HCT116 (cell line): ENCODE results near the gene CEBPA. TPM values are rescaled to one million over a fixed set of nuclear protein-coding genes. Genes with fewer than 3 reads are reported as not detected.

Experiments used
- ATAC-seq: fragments of 200-7000 bp; cut with Tn5 transposase; 2 replicates; pipeline ENCODE4 v1.9.1; 2020; ENCODE audit warnings: mild to moderate bottlenecking, moderate library complexity
- BruUV-seq: library from RNA; stranded (reverse); fragments of 400-500 nt; replicated peaks from 2 replicates; lab custom pipeline; 2021; lab: Mats Ljungman, UMichigan
- CTCF ChIA-PET: fragments of 300-600 bp; sonication (Branson Sonifier 250); formaldehyde crosslinking; loops from one replicate; lab custom pipeline; 2021; ENCODE audit warnings: antibody characterized with exemption; lab: Charles Lee
- POLR2A ChIA-PET: fragments of 300-600, 350-600 bp; sonication (Branson Sonifier 250); formaldehyde crosslinking; loops from one replicate; lab custom pipeline; 2021; ENCODE audit warnings: antibody characterized with exemption; lab: Charles Lee
- RAD21 ChIA-PET, 2 experiments: fragments of 300-600 bp; sonication (Branson Sonifier 250); formaldehyde crosslinking; loops; one replicate each; lab custom pipeline; 2023; ENCODE audit warnings: low total read pairs in 2 of 2; ENCODE audit not compliant: uncharacterized antibody in 2 of 2, unreplicated experiment in 2 of 2, low non-redundant PET in 1 of 2; lab: Charles Lee
- DNase-seq: peaks from one replicate; pipeline ENCODE4 v3.0.0-alpha.2; 2010; ENCODE audit warnings: low read depth, low spot score
- H2AFZ ChIP-seq: fragments of 200-600 bp; shearing (Covaris generic), sonication (generic); 2 replicates; pipeline ENCODE4 v1.6.1; 2017; ENCODE audit warnings: low read depth, mixed run types, mixed read lengths, antibody characterized with exemption, low read length; ENCODE audit not compliant: poor library complexity, severe bottlenecking
- H3K27ac ChIP-seq: 2 replicates; pipeline ENCODE4 v1.5.1; 2012; ENCODE audit warnings: low read depth, low read length
- H3K27me3 ChIP-seq: fragments of 200-600 bp; sonication (generic); 2 replicates; pipeline ENCODE4 v1.6.1; 2016; ENCODE audit warnings: mixed run types, low read length, mixed read lengths; ENCODE audit not compliant: insufficient read depth
- H3K36me3 ChIP-seq, 2 experiments: fragments of 200-500 bp in 1 of 2; fragments of 200-600 bp in 1 of 2; sonication (Bioruptor generic) in 1 of 2; sonication (generic) in 1 of 2; 2 replicates each; pipeline versions ENCODE4 v1.5.1 to v1.6.1; 2014 to 2016; ENCODE audit warnings: low read length in 2 of 2, inconsistent platforms in 1 of 2, mixed read lengths in 1 of 2, mixed run types in 1 of 2; ENCODE audit not compliant: insufficient read depth in 2 of 2, control insufficient read depth in 1 of 2
- H3K4me1 ChIP-seq, 2 experiments: fragments of 200-600 bp in 1 of 2; sonication (generic) in 1 of 2; 2 replicates each; pipeline versions ENCODE4 v1.5.1 to v1.6.1; 2012 to 2017; ENCODE audit warnings: low read length in 2 of 2, inconsistent platforms in 1 of 2, mild to moderate bottlenecking in 1 of 2, mixed read lengths in 1 of 2, mixed run types in 1 of 2, moderate library complexity in 1 of 2; ENCODE audit not compliant: insufficient read depth in 2 of 2, control insufficient read depth in 1 of 2
- H3K4me2 ChIP-seq: fragments of 200-600 bp; sonication (generic); 2 replicates; pipeline ENCODE4 v1.6.1; 2017; ENCODE audit warnings: mixed run types, low read length, mixed read lengths
- H3K4me3 ChIP-seq, 2 experiments: fragments of 200-600 bp in 1 of 2; sonication (generic) in 1 of 2; replicated peaks in 1 of 2; 2 replicates each; pipeline ENCODE4 v1.5.1; 2011 to 2016; ENCODE audit warnings: low read length in 2 of 2, control low read depth in 1 of 2, low read depth in 1 of 2, mild to moderate bottlenecking in 1 of 2, mixed read lengths in 1 of 2, mixed run types in 1 of 2
- H3K79me2 ChIP-seq: fragments of 200-600 bp; sonication (generic); 2 replicates; pipeline ENCODE4 v1.6.1; 2017; ENCODE audit warnings: mild to moderate bottlenecking, mixed run types, low read length, moderate library complexity, mixed read lengths; ENCODE audit not compliant: insufficient read depth
- H3K9ac ChIP-seq: fragments of 200-600 bp; sonication (generic); 2 replicates; pipeline ENCODE4 v1.6.1; 2016; ENCODE audit warnings: low read length, mixed read lengths
- H3K9me2 ChIP-seq: fragments of 200-600 bp; sonication (generic), shearing (Covaris generic); 2 replicates; pipeline ENCODE4 v1.6.1; 2017; ENCODE audit warnings: mixed run types, mild to moderate bottlenecking, moderate library complexity; ENCODE audit not compliant: insufficient read depth
- H3K9me3 ChIP-seq, 2 experiments: fragments of 200-500 bp in 1 of 2; fragments of 200-600 bp in 1 of 2; sonication (Bioruptor generic) in 1 of 2; sonication (generic) in 1 of 2; 2 replicates each; pipeline ENCODE4 v1.6.1; 2014 to 2017; ENCODE audit warnings: low read length in 2 of 2, mixed read lengths in 2 of 2, inconsistent platforms in 1 of 2, low read depth in 1 of 2, mild to moderate bottlenecking in 1 of 2, mixed run types in 1 of 2, moderate library complexity in 1 of 2; ENCODE audit not compliant: control insufficient read depth in 1 of 2, insufficient read depth in 1 of 2
- H4K20me1 ChIP-seq: fragments of 200-600 bp; sonication (generic), shearing (Covaris generic); 2 replicates; pipeline ENCODE4 v1.6.1; 2017; ENCODE audit warnings: mixed run types, mild to moderate bottlenecking, moderate library complexity; ENCODE audit not compliant: insufficient read depth
- CBX3 ChIP-seq: IDR thresholded peaks from 2 replicates; pipeline ENCODE4 v1.6.1; 2012; ENCODE audit warnings: low read depth
- ELF1 ChIP-seq: IDR thresholded peaks from 2 replicates; pipeline ENCODE4 v1.6.1; 2012; ENCODE audit warnings: low read depth, borderline replicate concordance
- EZH2 ChIP-seq: fragments of 200-600 bp; sonication (generic); IDR thresholded peaks from 2 replicates; pipeline ENCODE4 v1.6.1; 2017; ENCODE audit warnings: antibody characterized with exemption, mixed run types
- EZH2phosphoT487 ChIP-seq: fragments of 200-600 bp; IDR thresholded peaks from 2 replicates; pipeline ENCODE4 v1.6.1; 2018; ENCODE audit warnings: antibody characterized with exemption, borderline replicate concordance
- FOSL1 ChIP-seq: IDR thresholded peaks from 2 replicates; pipeline ENCODE4 v1.6.1; 2012; ENCODE audit warnings: low read depth
- POLR2A ChIP-seq: IDR thresholded peaks from 2 replicates; pipeline ENCODE4 v1.7.0; 2011; ENCODE audit warnings: borderline replicate concordance; ENCODE audit not compliant: insufficient read depth, insufficient read length; ENCODE audit errors: extremely low read depth
- RAD21 ChIP-seq: IDR thresholded peaks from 2 replicates; pipeline ENCODE4 v1.6.1; 2012; ENCODE audit warnings: low read depth, mild to moderate bottlenecking
- SIN3A ChIP-seq: IDR thresholded peaks from 2 replicates; pipeline ENCODE4 v1.6.1; 2012; ENCODE audit warnings: low read depth
- SP1 ChIP-seq: IDR thresholded peaks from 2 replicates; pipeline ENCODE4 v1.6.1; 2012; ENCODE audit warnings: low read depth
- YY1 ChIP-seq: IDR thresholded peaks from 2 replicates; pipeline ENCODE4 v1.6.1; 2011; ENCODE audit warnings: low read length, low read depth, moderate library complexity, mild to moderate bottlenecking; ENCODE audit not compliant: insufficient replicate concordance; ENCODE audit errors: extremely low read depth
- ZFX ChIP-seq: fragments of 450-650 bp; IDR thresholded peaks from 2 replicates; pipeline ENCODE4 v1.6.1; 2017
- ZNF274 ChIP-seq: fragments of 200-500 bp; sonication (Bioruptor generic); IDR thresholded peaks from 2 replicates; pipeline ENCODE4 v1.6.1; 2014; ENCODE audit warnings: mild to moderate bottlenecking, low read depth, low read length, inconsistent platforms
- intact Hi-C: fragments of 100-400 bp; cut with micrococcal nuclease; formaldehyde crosslinking; loops from 2 replicates; pipeline ENCODE4 v1.10.0; 2022
- total RNA-seq: library from RNA; stranded (reverse); gene quantifications from one replicate; pipeline ENCODE4 v1.2.1, GENCODE V29; 2021; ENCODE audit not compliant: unreplicated experiment
- TF ChIP-seq, protein P1 (sequence below): IDR thresholded peaks from 2 replicates; pipeline ENCODE4 v1.6.1; 2011; ENCODE audit warnings: mild to moderate bottlenecking, low read length, moderate library complexity; ENCODE audit not compliant: insufficient replicate concordance; ENCODE audit errors: extremely low read depth
- TF ChIP-seq, protein P2 (sequence below): IDR thresholded peaks from 2 replicates; pipeline ENCODE4 v1.6.1; 2012
- TF ChIP-seq, protein P3 (sequence below), 3 experiments: fragments of 200-600 bp in 1 of 3; sonication (generic) in 1 of 3; IDR thresholded peaks in 2 of 3; conservative IDR thresholded peaks in 1 of 3; 2 replicates each; pipeline ENCODE4 v1.5.1; 2012 to 2017; ENCODE audit warnings: low read depth in 2 of 3, low read length in 2 of 3, antibody characterized with exemption in 1 of 3, borderline replicate concordance in 1 of 3, control low read depth in 1 of 3, mild to moderate bottlenecking in 1 of 3, mixed read lengths in 1 of 3, mixed run types in 1 of 3, moderate library complexity in 1 of 3; ENCODE audit not compliant: insufficient read depth in 1 of 3

CEBPA gene
- total RNA-seq, 1 experiment from 2014 or later: 7.0 TPM

DNA sequence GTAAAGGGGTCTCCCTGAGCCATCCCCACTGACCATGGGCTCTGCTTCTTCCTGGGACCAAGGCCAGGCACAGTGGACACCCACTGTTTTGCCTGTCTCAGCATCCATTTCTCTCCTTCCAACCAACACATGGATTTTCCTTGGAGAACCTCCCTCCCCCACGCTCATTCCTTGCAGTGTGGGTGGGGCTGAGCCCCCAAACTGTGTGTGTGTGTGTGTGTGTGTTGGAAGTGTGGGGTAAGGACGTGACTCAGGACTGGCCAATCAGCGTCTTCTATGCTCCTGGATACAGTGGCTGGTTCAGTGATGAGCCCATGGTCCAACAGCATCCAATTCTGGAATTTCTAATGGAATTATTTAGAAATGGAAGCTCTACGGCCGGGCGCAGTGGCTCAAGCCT is 18.7 kb downstream of the CEBPA start:
- ChIA-PET CTCF (no interaction called here), RAD21 (no interaction called here)
- no peak for ATAC-seq

DNA sequence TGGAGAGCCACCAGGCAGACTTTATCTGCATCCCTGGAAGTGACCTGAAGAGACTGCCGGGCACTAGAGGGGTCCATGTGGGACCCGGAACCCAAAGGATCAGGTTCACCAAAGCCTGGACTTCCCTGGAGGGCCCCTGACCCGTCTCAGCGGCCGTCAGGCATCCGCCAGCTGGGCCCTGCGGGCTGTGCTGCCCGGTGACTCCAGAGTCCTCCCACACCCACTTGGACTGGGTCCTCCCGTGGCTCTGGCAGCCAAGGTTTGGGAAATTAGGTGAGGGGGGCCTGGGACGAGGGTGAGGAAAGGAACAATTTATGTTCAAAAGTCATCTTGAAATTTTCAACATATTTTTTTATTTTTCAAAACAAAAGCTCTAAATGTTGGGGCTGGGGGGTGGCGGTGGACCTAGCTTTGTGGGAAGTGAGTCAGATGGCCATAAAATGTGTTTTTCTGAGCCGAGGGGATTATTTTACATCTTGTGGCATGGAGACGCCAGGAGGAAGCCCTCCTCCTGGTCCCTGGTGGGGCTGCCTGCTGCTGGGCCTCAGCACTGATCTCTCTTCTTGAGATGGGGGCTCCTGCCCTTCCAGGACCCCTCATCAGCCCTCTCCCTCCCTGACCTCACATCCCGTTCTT is 20.2 kb downstream of the CEBPA start:
- Histone ChIP-seq H4K20me1 (no peaks in the 10 kb centered on the region), H3K36me3 (no peaks in the 10 kb centered on the region), H3K9ac (no peak overlapping the region), H3K9me3 (no peaks in the 10 kb centered on the region), H3K27ac (no peak overlapping the region), H3K79me2 (no peaks in the 10 kb centered on the region), H3K9me2 (no peaks in the 10 kb centered on the region), H3K4me2 (no peak overlapping the region), H3K4me1 (peaks cover 0 to 11% of the 10 kb centered on the region in 2 experiments; a peak in 1 of 4 replicates), H3K27me3 (no peaks in the 10 kb centered on the region), H2AFZ (no peak overlapping the region), H3K4me3 (no peak overlapping the region)
- ChIA-PET CTCF (no interaction called here), POLR2A (no interaction called here), RAD21 (no interaction called here)
- no TSS peak for BruUV-seq
- no peak for DNase-seq
- intact Hi-C loops: no loop called here
- no peak for ATAC-seq
- TF ChIP-seq SP1 (no peak), ZNF274 (no peak), ELF1 (no peak), SIN3A (no peak), FOSL1 (no peak), CBX3 (no peak), EZH2 (no peak), POLR2A (no peak), YY1 (no peak), ZFX (no peak)
- TF ChIP-seq, protein P1, sequence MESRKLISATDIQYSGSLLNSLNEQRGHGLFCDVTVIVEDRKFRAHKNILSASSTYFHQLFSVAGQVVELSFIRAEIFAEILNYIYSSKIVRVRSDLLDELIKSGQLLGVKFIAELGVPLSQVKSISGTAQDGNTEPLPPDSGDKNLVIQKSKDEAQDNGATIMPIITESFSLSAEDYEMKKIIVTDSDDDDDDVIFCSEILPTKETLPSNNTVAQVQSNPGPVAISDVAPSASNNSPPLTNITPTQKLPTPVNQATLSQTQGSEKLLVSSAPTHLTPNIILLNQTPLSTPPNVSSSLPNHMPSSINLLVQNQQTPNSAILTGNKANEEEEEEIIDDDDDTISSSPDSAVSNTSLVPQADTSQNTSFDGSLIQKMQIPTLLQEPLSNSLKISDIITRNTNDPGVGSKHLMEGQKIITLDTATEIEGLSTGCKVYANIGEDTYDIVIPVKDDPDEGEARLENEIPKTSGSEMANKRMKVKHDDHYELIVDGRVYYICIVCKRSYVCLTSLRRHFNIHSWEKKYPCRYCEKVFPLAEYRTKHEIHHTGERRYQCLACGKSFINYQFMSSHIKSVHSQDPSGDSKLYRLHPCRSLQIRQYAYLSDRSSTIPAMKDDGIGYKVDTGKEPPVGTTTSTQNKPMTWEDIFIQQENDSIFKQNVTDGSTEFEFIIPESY: no peak
- TF ChIP-seq, protein P2, sequence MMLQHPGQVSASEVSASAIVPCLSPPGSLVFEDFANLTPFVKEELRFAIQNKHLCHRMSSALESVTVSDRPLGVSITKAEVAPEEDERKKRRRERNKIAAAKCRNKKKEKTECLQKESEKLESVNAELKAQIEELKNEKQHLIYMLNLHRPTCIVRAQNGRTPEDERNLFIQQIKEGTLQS: no peak
- TF ChIP-seq, protein P3, sequence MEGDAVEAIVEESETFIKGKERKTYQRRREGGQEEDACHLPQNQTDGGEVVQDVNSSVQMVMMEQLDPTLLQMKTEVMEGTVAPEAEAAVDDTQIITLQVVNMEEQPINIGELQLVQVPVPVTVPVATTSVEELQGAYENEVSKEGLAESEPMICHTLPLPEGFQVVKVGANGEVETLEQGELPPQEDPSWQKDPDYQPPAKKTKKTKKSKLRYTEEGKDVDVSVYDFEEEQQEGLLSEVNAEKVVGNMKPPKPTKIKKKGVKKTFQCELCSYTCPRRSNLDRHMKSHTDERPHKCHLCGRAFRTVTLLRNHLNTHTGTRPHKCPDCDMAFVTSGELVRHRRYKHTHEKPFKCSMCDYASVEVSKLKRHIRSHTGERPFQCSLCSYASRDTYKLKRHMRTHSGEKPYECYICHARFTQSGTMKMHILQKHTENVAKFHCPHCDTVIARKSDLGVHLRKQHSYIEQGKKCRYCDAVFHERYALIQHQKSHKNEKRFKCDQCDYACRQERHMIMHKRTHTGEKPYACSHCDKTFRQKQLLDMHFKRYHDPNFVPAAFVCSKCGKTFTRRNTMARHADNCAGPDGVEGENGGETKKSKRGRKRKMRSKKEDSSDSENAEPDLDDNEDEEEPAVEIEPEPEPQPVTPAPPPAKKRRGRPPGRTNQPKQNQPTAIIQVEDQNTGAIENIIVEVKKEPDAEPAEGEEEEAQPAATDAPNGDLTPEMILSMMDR (IDR thresholded peaks at IDR 0.05 in 2 of 3, conservative IDR thresholded peaks at IDR 0.05 in 1 of 3; ENCODE audit: borderline replicate concordance in 1 of 3, insufficient read depth in 1 of 3, low read depth in 2 of 3, low read length in 2 of 3): no peak

More for the DNA sequence above, 18.7 kb downstream of the CEBPA start:
- no peaks in the 10 kb centered on the region for H4K20me1 ChIP-seq
- TF ChIP-seq, protein P2: no peak
- TF ChIP-seq ZNF274 (no peak), EZH2phosphoT487 (no peak), SIN3A (no peak), SP1 (no peak), RAD21 (no peak)
- intact Hi-C loops: no loop called here
- H3K79me2 ChIP-seq: no peaks in the 10 kb centered on the region
- H2AFZ ChIP-seq: no peak overlapping the region
- POLR2A ChIA-PET: no interaction called here
- H3K36me3 ChIP-seq: no peaks in the 10 kb centered on the region
- no peak for DNase-seq
- H3K9me2 ChIP-seq: no peaks in the 10 kb centered on the region
- no peaks in the 10 kb centered on the region for H3K9me3 ChIP-seq
- no peaks in the 10 kb centered on the region for H3K27me3 ChIP-seq
- H3K9ac ChIP-seq: no peak overlapping the region
- H3K27ac ChIP-seq: no peak overlapping the region
- peaks cover 0 to 11% of the 10 kb centered on the region in 2 experiments; a peak in 1 of 4 replicates for H3K4me1 ChIP-seq
- no TSS peak for BruUV-seq
- H3K4me2 ChIP-seq: no peak overlapping the region
- no peak overlapping the region for H3K4me3 ChIP-seq
